ENCODE data around the gene ABI1.
"Not testable (repeated sequence)": the region's sequence is repeated elsewhere in the genome, so short reads cannot be mapped to it uniquely, and the experiment has no call there.

The ABI1 gene

GRCh38 chr10:26803849-26804248 lies 56.9 kb downstream of the ABI1 start:
- DNase-seq: no peak

DNA sequence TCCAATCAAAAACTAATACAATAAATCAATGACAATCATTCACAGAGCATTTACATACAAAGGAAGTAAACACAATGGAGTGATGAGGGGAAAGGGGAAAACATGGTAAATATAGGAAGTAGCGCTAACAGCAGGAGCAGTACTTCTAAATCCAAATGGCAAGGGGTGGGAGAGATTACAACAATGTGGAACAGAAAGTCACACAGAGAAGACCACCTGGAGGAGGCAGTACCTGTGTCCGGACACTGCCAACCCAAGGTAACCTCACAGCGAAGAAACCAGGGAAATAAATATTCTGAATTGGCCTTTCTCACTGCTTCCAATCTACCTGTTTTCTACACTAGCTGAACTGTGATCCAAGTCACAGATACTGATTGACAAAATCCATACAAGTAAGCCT lies 58.2 kb downstream of the ABI1 start:
- DNase-seq: no peak

DNA sequence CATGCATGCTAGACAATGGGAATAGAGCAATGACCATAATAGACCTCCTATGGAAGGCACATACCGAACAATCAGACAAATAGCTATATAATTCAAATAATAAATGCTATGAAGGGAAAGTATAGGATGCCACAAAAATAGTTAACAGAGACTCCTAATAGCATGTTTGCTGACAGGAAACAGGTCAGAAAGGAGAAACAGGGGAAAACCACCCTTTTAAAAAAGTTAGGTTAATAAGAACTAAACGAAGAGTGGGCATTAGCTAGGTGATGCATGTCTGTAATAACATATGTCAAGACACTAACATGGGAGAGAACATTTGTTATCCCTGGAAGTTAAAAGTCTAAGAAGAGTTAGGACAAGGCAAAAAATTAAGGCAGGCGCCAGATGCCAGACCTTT lies 58.9 kb downstream of the ABI1 start:
- no peak for DNase-seq

DNA sequence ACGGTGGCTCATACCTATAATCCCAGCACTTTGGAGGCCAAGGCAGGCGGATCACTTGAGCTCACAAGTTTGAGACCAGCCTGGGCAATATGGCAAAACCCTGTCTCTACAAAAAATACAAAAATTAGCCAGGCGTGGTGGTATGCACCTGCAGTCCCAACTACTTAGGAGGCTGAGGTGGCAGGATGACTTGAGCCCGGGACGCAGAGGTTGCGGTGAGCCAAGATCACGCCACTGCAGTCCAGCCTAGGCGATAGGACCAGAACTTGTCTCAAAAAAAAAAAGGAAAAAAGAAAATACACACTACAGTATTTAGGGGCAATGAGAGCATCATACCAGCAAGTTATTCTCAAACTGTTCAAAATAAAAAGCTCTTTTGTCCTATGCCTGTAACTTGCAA lies 59.5 kb downstream of the ABI1 start:
- no peak for DNase-seq

- no peak for DNase-seq
Measured at GRCh38 chr10:26800468-26800867, 60.3 kb downstream of the ABI1 start.

GRCh38 chr10:26799342-26799741 lies 61.4 kb downstream of the ABI1 start:
- no peak for DNase-seq

DNA sequence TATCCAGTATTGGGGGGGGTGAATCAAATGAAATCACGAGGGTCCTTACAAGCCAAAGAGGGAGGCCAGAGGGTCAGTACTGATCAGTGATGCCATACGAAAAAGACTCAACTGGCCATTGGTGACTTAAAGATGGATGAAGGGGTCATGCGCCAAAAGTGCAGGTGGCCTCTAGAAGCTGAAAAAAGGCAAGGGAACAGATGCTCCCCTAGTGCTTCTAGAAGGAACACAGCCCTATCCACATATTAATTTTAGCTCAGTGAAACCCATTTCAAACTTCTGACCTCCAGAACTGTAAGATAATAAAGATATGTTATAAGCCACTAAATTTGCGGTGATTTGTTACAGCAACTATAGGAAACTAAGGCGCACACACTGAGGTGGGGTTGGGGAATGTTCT lies 62.5 kb downstream of the ABI1 start:
- DNase-seq: no peak

DNA sequence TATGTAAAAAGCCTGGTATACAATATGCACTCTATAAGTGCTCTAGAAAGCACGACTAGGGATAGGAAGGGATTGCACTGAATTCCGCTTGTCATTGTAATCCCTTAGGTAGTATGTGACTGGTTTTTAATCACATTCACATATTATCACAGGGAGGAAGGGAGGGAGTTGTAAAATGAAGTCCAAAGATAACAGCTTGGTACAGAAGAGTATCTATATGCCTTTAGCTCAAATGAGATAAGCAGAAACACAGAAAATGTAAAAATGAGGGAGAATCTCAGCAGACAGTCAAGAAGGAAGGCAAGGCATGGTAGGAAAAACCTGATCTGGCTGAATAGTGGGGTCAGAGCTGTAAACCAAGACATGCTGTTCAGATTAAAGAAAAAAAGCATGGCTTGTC lies 63.4 kb downstream of the ABI1 start:
- no peak for DNase-seq

DNA sequence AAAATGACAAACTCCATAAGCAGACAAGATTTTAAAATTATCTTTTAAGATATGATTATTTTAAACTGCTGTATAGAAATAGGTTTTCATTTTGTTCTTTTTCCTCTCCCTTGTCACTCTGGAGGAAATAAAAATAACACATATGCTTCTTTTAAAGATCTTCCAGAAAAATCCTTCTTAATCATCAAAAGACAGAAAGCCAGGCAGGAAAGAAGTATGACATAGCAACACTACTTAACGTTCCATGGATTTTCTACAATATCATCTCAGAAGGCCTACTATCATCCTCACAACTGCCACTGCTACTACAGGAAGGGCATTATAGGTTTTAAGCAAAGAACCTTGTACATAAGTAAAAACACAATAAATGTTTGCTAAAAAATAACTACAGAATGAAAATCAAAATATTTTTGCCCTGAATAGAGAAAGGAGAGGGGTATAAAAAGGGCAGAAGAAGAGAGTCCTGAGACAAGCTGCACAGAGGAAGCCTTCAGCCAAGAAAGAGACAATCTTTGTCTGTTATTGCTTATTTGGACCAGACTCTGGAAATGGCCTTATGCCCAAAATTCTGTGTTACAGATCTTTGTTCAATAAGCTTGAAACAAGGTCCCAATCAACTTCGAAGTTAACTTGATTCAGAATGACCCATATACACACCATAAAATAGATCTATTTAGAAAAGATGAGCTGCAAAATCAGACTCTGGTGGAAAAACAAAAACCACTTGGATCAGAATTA lies 67.8 kb downstream of the ABI1 start:
- DNase-seq: no peak

GRCh38 chr10:26790221-26790995 lies 70.3 kb downstream of the ABI1 start:
- no peak for DNase-seq

GRCh38 chr10:26789779-26790178 lies 71.0 kb downstream of the ABI1 start:
- DNase-seq: not testable (repeated sequence)

- DNase-seq: no peak
Measured at GRCh38 chr10:26787362-26787761, 73.4 kb downstream of the ABI1 start.

GRCh38 chr10:26781797-26782196 lies 79.0 kb downstream of the ABI1 start:
- DNase-seq: no peak

- peak; percentile 81 for DNase-seq
Measured at GRCh38 chr10:26780793-26781601, 79.8 kb downstream of the ABI1 start.

- no peak for DNase-seq
Measured at GRCh38 chr10:26780106-26780792, 80.5 kb downstream of the ABI1 start.

GRCh38 chr10:26779176-26779860 lies 81.4 kb downstream of the ABI1 start:
- DNase-seq: no peak

- DNase-seq: no peak
Measured at GRCh38 chr10:26777686-26778085, 83.1 kb downstream of the ABI1 start.

DNA sequence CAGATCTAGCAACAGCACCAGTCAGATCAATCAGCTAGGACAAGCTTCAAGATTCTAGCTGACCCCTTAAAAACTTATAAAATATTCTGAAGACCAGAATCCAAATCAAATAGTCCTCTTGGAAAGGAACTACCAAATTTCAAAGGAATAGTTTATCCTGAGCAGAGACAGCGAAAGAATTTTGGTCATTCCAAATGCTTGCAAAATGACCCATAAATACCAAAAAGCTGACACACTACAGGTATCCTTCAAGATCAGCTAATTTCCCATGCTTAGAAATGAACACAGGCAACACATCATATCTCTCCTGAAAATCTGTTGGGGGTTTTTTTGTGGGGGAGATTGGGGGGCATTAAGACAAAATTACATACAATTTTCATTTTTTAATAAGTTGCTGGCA lies 84.5 kb downstream of the ABI1 start:
- no peak for DNase-seq

DNA sequence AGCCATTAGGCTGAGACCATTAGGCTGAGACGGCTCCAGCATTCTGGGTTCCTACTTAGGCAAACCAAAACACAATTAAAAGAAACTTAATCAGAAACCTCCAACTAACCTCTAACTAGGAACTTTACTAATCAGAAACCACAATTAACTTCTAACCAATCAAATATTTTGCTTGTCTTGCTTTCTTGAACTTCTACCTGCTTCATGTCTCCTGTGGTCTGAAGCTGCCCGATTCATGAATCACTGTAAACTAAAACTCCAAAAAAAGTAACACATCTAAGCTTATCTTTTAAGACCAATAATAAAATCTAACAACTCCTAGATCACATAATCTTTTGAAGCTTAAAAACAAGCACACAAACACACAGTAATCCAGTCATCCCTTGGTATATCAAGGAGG lies 87.1 kb downstream of the ABI1 start:
- no peak for DNase-seq

DNA sequence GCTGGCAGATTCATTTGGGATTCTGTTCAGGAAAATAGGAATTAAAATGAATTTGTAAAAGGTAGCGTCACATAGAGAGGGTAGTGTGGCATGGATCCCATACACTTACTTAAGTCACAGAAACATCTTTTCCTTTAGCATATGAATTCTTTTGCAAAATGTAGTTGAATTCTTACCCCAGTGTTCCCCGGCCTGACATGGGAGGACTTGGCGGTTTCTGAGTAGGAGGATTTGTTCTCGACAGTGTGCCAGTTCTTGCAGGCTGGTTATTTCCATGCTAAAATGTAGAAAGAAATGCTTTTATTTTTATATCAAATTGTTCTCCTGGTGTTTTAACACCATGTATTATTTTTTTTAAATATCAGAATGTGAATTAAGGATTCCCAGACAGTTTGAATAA lies 90.7 kb downstream of the ABI1 start:
- DNase-seq: no peak

- DNase-seq: no peak
Measured at GRCh38 chr10:26765549-26765948, 95.2 kb downstream of the ABI1 start.

- no peak for DNase-seq
Measured at GRCh38 chr10:26759008-26759407, 101.8 kb downstream of the ABI1 start.

Data from kidney glomerular epithelial cell (primary cell).